ENCODE measurements around the gene CFB. TPM values are rescaled to one million over a fixed set of nuclear protein-coding genes. Genes with fewer than 3 reads are reported as not detected.
A peak's percentile ranks its signal among the peaks of the same experiment; 100 is the strongest.

The CFB gene
- total and polyA plus RNA-seq, 9 of the 15 experiments (the other 6 are each of a cell fraction or from before 2014, with no cell fraction given): 0.08 to 0.91 (median 0.22) TPM; not detected in 4

GRCh38 chr6:31901953-31902643, 43.8 kb upstream of the CFB start, which contains the start of gene ZBTB12 (continued):
- TF ChIP-seq ZFP36 (IDR thresholded peaks at IDR 0.05; ENCODE audit: low read depth, low read length, partially characterized antibody) (no peak), ETV6 (IDR thresholded peaks at IDR 0.05; ENCODE audit: borderline replicate concordance in 1 of 2, low read depth in 2 of 2, low read length in 1 of 2) (peak in 1 of 2 experiments; percentile 72; a peak in 1 of 4 replicates), ETV6 (CRISPR knock-in tag; IDR thresholded peaks at IDR 0.05; ENCODE audit: borderline replicate concordance) (no peak), IRF2 (CRISPR knock-in tag; IDR thresholded peaks at IDR 0.05) (no peak), SNRNP70 (optimal IDR thresholded peaks at IDR 0.05; ENCODE audit: low read depth, low read length) (no peak), CBX3 (IDR thresholded peaks at IDR 0.05; ENCODE audit: borderline replicate concordance in 1 of 2, low read length in 2 of 2) (peak in 1 of 2 experiments; percentile 86; a peak in 1 of 3 replicates), RBM14 (IDR thresholded peaks at IDR 0.05; ENCODE audit: borderline replicate concordance, insufficient read depth, low read depth, low read length) (no peak), SUPT5H (IDR thresholded peaks at IDR 0.05) (peak; percentile 67; the same call in 1 of the 2 replicates), ZFPM2 (CRISPR knock-in tag; IDR thresholded peaks at IDR 0.05) (no peak), CXXC5 (CRISPR knock-in tag; IDR thresholded peaks at IDR 0.05) (peak; percentile 94), GTF2E2 (tag; IDR thresholded peaks at IDR 0.05) (no peak), MAZ (CRISPR knock-in tag; conservative IDR thresholded peaks at IDR 0.05 in 1 of 2, IDR thresholded peaks at IDR 0.05 in 1 of 2) (peak; percentile 91 to 99), RREB1 (CRISPR knock-in tag; IDR thresholded peaks at IDR 0.05) (0 out of 2 replicates have a peak, but pooled peaks have one; percentile 63), PCBP1 (IDR thresholded peaks at IDR 0.05; ENCODE audit: low read depth, low read length, poor library complexity, severe bottlenecking) (peak; percentile 79), POLR2G (IDR thresholded peaks at IDR 0.05; ENCODE audit: low read depth, low read length) (peak; percentile 89), NR1H2 (CRISPR knock-in tag; IDR thresholded peaks at IDR 0.05) (peak; percentile 85; the same call in 1 of the 2 replicates), MYBL2 (IDR thresholded peaks at IDR 0.05; ENCODE audit: low read depth) (no peak), MYBL2 (CRISPR knock-in tag; IDR thresholded peaks at IDR 0.05; ENCODE audit: borderline replicate concordance) (no peak), CLOCK (CRISPR knock-in tag; IDR thresholded peaks at IDR 0.05; ENCODE audit: borderline replicate concordance) (no peak), ZNF57 (CRISPR knock-in tag; IDR thresholded peaks at IDR 0.05) (0 out of 2 replicates have a peak, but pooled peaks have one; percentile 68)
